Endothelial cell of umbilical vein (primary cell): ENCODE data around the gene SUGCT.

Experiments used
- CTCF ChIP-seq, 2 donors: IDR thresholded peaks; 1 replicate in 1 of 2; 2 replicates in 1 of 2; pipeline ENCODE4 v1.5.1; 2011; ENCODE audit warnings: low read length in 2 of 2, mild to moderate bottlenecking in 2 of 2, moderate library complexity in 2 of 2, control low read depth in 1 of 2, inconsistent platforms in 1 of 2, low read depth in 1 of 2; ENCODE audit not compliant: insufficient read depth in 1 of 2; ENCODE audit errors: extremely low read depth in 1 of 2
- EZH2 ChIP-seq: IDR thresholded peaks from 2 replicates; pipeline ENCODE4 v1.6.1; 2012; ENCODE audit warnings: borderline replicate concordance, low read depth, mild to moderate bottlenecking, moderate library complexity, low read length, inconsistent platforms; ENCODE audit not compliant: severe bottlenecking
- MAX ChIP-seq: IDR thresholded peaks from 2 replicates; pipeline ENCODE4 v1.6.1; 2011; ENCODE audit not compliant: insufficient read depth, insufficient read length
- MYC ChIP-seq: IDR thresholded peaks from one replicate; pipeline ENCODE4 v1.6.1; 2011; ENCODE audit warnings: mild to moderate bottlenecking, low read depth, low read length
- POLR2A ChIP-seq: IDR thresholded peaks from 2 replicates; pipeline ENCODE4 v1.6.1; 2012; ENCODE audit warnings: low read depth, mild to moderate bottlenecking, control low read depth, low read length

GRCh38 chr7:40115936-40116335, 18.9 kb upstream of the SUGCT start:
- no peak for TF ChIP-seq CTCF (IDR thresholded peaks at IDR 0.05; ENCODE audit: extremely low read depth in 1 of 2, insufficient read depth in 1 of 2, low read depth in 1 of 2, low read length in 2 of 2)
- TF ChIP-seq EZH2: no peak
- TF ChIP-seq MYC: no peak
- no peak for TF ChIP-seq POLR2A
- no peak for TF ChIP-seq MAX
